Fibroblast of lung (primary cell): Measurements from ENCODE around the gene FAM241B. TPM values are rescaled to one million over a fixed set of nuclear protein-coding genes. Genes with fewer than 3 reads are reported as not detected.

Experiments
- DNase-seq, 2 donors: peaks; one replicate each; pipeline versions ENCODE4 v3.0.0 to v3.0.0-alpha.2; 2010; ENCODE audit warnings: low read depth in 2 of 2
- H2AFZ ChIP-seq: 2 replicates; pipeline ENCODE4 v1.5.1; 2012; ENCODE audit warnings: low read length, control low read depth, inconsistent platforms
- H3K27ac ChIP-seq: 2 replicates; pipeline ENCODE4 v1.5.1; 2011; ENCODE audit warnings: low read length, control low read depth; ENCODE audit not compliant: insufficient read depth
- H3K27me3 ChIP-seq: 2 replicates; pipeline ENCODE4 v1.5.1; 2011; ENCODE audit warnings: mild to moderate bottlenecking, low read length; ENCODE audit not compliant: control insufficient read depth, insufficient read depth
- H3K36me3 ChIP-seq: 2 replicates; pipeline ENCODE4 v1.5.1; 2011; ENCODE audit warnings: low read length; ENCODE audit not compliant: control insufficient read depth, insufficient read depth
- H3K4me1 ChIP-seq: 2 replicates; pipeline ENCODE4 v1.5.1; 2011; ENCODE audit warnings: low read length; ENCODE audit not compliant: control insufficient read depth, insufficient read depth; ENCODE audit errors: extremely low read depth
- H3K4me2 ChIP-seq: 2 replicates; pipeline ENCODE4 v1.5.1; 2011; ENCODE audit warnings: low read length, control low read depth; ENCODE audit not compliant: insufficient read depth; ENCODE audit errors: extremely low read depth
- H3K4me3 ChIP-seq, 4 experiments: fragments of 200-600 bp in 1 of 4; sonication (generic) in 1 of 4; replicated peaks in 1 of 4; 2 replicates each; pipeline ENCODE4 v1.5.1; 2011 to 2016; ENCODE audit warnings: low read length in 4 of 4, low read depth in 3 of 4, mild to moderate bottlenecking in 3 of 4, control low read depth in 2 of 4, inconsistent platforms in 1 of 4, mixed read lengths in 1 of 4; ENCODE audit not compliant: insufficient read depth in 1 of 4; ENCODE audit errors: control extremely low read depth in 1 of 4
- H3K79me2 ChIP-seq: 2 replicates; pipeline ENCODE4 v1.5.1; 2012; ENCODE audit warnings: mild to moderate bottlenecking, low read length, inconsistent platforms; ENCODE audit not compliant: control insufficient read depth, insufficient read depth
- H3K9ac ChIP-seq: 2 replicates; pipeline ENCODE4 v1.5.1; 2011; ENCODE audit warnings: mild to moderate bottlenecking, low read length, control low read depth; ENCODE audit not compliant: insufficient read depth
- H3K9me3 ChIP-seq: 2 replicates; pipeline ENCODE4 v1.5.1; 2012; ENCODE audit warnings: low read depth, low read length; ENCODE audit not compliant: control insufficient read depth, insufficient read depth
- H4K20me1 ChIP-seq: 2 replicates; pipeline ENCODE4 v1.5.1; 2011; ENCODE audit warnings: low read length; ENCODE audit not compliant: control insufficient read depth, insufficient read depth; ENCODE audit errors: extremely low read depth
- CTCF ChIP-seq, 2 donors: IDR thresholded peaks in 1 of 2; conservative IDR thresholded peaks in 1 of 2; 1 replicate in 1 of 2; 2 replicates in 1 of 2; pipeline ENCODE4 v1.5.1; 2011 to 2012; ENCODE audit warnings: low read length in 2 of 2, control low read depth in 1 of 2, inconsistent platforms in 1 of 2, low read depth in 1 of 2, mild to moderate bottlenecking in 1 of 2
- EZH2 ChIP-seq: IDR thresholded peaks from 2 replicates; pipeline ENCODE4 v1.5.1; 2012; ENCODE audit warnings: low read length, control low read depth, mild to moderate bottlenecking; ENCODE audit errors: missing control alignments
- polyA plus RNA-seq, 2 donors: library from polyadenylated mRNA; depleted of rRNA in 1 of 2; stranded (reverse) in 1 of 2; unstranded in 1 of 2; fragments of >200 nt; gene quantifications; 2 replicates each; pipeline ENCODE4 v1.2.1, GENCODE V29; 2011 to 2012; ENCODE audit warnings: missing spikeins in 1 of 2
- total RNA-seq: library from RNA; depleted of rRNA; stranded (reverse); fragments of >200 nt; gene quantifications from 2 replicates; pipeline ENCODE4 v1.2.1, GENCODE V29; 2014

Gene FAM241B
- total and polyA plus RNA-seq, 2 donors (not counting 1 experiment from before 2014, with no cell fraction given): 0.61 to 0.99 TPM

- Histone ChIP-seq H3K4me3 (no peak overlapping the region), H4K20me1 (no peaks in the 10 kb centered on the region), H3K27me3 (peaks cover 2% of the 10 kb centered on the region), H3K27ac (no peak overlapping the region), H3K9ac (no peak overlapping the region), H2AFZ (no peak overlapping the region), H3K9me3 (no peaks in the 10 kb centered on the region), H3K79me2 (no peaks in the 10 kb centered on the region), H3K4me2 (no peak overlapping the region), H3K36me3 (no peaks in the 10 kb centered on the region), H3K4me1 (no peaks in the 10 kb centered on the region)
- no peak for TF ChIP-seq CTCF (conservative IDR thresholded peaks at IDR 0.05 in 1 of 2, IDR thresholded peaks at IDR 0.05 in 1 of 2; ENCODE audit: low read depth in 1 of 2, low read length in 2 of 2)
- TF ChIP-seq EZH2: no peak
- no peak for DNase-seq
These were observed 21.3 kb downstream of the FAM241B start for GRCh38 chr10:69651362-69651761.

GRCh38 chr10:69652111-69652856, 22.2 kb downstream of the FAM241B start:
- H3K27me3 ChIP-seq: peaks cover 5% of the 10 kb centered on the region
- no peak overlapping the region for H3K27ac ChIP-seq
- H3K79me2 ChIP-seq: no peaks in the 10 kb centered on the region
- no peak for DNase-seq
- TF ChIP-seq EZH2 (no peak), CTCF (conservative IDR thresholded peaks at IDR 0.05 in 1 of 2, IDR thresholded peaks at IDR 0.05 in 1 of 2; ENCODE audit: low read depth in 1 of 2, low read length in 2 of 2) (no peak)
- no peak overlapping the region for H3K9ac ChIP-seq
- H3K4me1 ChIP-seq: no peaks in the 10 kb centered on the region
- no peaks in the 10 kb centered on the region for H3K36me3 ChIP-seq
- no peak overlapping the region for H3K4me2 ChIP-seq
- no peak overlapping the region for H2AFZ ChIP-seq
- no peaks in the 10 kb centered on the region for H4K20me1 ChIP-seq
- H3K9me3 ChIP-seq: no peaks in the 10 kb centered on the region
- H3K4me3 ChIP-seq: no peak overlapping the region

- TF ChIP-seq EZH2: no peak
- no peak for TF ChIP-seq CTCF (conservative IDR thresholded peaks at IDR 0.05 in 1 of 2, IDR thresholded peaks at IDR 0.05 in 1 of 2; ENCODE audit: low read depth in 1 of 2, low read length in 2 of 2)
- no peak overlapping the region for H3K9ac ChIP-seq
- no peaks in the 10 kb centered on the region for H3K79me2 ChIP-seq
- H3K27ac ChIP-seq: no peak overlapping the region
- H3K27me3 ChIP-seq: peaks cover 9% of the 10 kb centered on the region
- H3K36me3 ChIP-seq: no peaks in the 10 kb centered on the region
- DNase-seq: no peak
- H3K4me3 ChIP-seq: no peak overlapping the region
- no peak overlapping the region for H2AFZ ChIP-seq
- H3K4me1 ChIP-seq: no peaks in the 10 kb centered on the region
- H4K20me1 ChIP-seq: no peaks in the 10 kb centered on the region
- no peaks in the 10 kb centered on the region for H3K9me3 ChIP-seq
- no peak overlapping the region for H3K4me2 ChIP-seq
These were observed 22.8 kb downstream of the FAM241B start for GRCh38 chr10:69652857-69653199.
